HG02763 (cell line): ENCODE results near the gene ACOXL.
"Not testable (repeated sequence)": the region's sequence is repeated elsewhere in the genome, so short reads cannot be mapped to it uniquely, and the experiment has no call there.

Experiments used
- ATAC-seq: cut with Tn5 transposase; IDR thresholded peaks from one replicate; pipeline ENCODE4 v1.9.1; 2021; ENCODE audit warnings: mild to moderate bottlenecking, moderate library complexity; ENCODE audit not compliant: unreplicated experiment

Gene ACOXL

DNA sequence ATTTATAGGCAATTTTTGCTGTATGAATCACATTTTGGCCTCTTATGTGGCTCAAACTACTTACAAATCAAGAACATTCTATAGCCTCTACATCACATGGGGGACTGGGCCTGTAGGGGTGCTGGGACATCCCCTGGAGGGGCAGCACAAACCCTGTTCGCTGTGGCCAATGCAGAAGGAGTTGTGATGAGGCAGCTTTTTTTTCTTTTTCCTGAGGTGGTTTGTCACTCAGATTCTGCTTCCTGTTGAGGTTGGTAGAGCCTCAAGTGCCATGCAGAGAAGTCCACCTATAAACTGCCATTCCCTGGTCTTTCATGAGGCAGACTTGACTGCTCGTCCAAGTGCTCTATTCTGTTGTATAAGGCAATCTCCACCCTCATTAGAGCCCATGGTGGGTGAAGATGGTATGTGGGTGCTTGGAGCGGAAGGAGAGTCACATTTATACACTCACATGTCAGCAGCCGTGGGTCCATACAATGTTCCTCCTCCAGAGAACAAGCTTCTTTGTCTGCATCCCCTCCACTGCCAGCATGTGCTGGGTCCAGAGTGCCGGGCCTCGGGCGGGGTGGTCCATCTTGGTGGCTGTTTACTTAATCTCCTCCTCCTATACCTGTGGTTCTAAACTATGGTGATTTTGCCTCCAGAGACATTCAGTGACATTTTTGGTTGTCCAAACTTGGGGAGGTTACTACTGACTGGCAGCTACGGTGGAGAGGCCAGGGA, 120.3 kb downstream of the ACOXL start:
- no peak for ATAC-seq

DNA sequence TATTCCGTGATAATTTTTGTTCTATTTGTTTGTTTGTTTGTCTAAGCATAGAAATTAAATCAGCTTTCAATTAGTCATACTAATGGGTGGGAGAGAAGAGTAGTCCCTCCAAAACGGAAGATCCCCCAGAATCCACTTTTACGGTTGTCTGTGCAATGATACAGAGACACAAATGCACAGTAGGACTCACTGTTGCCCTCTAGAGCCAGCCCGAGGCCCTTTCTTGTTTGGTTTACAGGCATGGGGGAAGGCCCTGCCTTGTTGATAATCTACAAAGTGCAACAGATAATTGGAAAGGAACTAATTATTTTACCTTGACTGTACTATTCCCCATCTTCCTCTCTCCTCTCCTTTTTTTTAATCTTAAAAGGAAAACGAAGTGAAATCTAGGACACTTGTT, 121.1 kb downstream of the ACOXL start:
- ATAC-seq, result no peak

DNA sequence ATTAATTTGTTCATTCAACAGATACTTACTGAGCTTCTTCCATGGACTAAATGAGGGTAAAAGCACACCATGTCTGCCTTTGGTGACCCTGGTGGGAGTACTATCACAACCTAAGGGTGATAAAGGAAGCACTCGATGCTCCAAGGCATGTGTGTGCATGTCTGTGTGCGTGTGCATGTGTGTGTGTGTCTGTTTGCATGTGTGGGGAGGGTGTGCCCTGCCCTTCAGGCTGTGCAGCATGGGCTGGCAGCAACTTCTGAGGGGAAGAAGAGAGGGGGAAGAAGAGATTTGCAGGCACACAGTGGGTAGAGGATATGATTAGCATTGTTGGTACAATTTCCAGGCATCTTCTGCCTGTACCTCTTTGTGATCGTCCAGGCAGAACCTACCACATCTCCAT, 121.6 kb downstream of the ACOXL start:
- ATAC-seq, result no peak

DNA sequence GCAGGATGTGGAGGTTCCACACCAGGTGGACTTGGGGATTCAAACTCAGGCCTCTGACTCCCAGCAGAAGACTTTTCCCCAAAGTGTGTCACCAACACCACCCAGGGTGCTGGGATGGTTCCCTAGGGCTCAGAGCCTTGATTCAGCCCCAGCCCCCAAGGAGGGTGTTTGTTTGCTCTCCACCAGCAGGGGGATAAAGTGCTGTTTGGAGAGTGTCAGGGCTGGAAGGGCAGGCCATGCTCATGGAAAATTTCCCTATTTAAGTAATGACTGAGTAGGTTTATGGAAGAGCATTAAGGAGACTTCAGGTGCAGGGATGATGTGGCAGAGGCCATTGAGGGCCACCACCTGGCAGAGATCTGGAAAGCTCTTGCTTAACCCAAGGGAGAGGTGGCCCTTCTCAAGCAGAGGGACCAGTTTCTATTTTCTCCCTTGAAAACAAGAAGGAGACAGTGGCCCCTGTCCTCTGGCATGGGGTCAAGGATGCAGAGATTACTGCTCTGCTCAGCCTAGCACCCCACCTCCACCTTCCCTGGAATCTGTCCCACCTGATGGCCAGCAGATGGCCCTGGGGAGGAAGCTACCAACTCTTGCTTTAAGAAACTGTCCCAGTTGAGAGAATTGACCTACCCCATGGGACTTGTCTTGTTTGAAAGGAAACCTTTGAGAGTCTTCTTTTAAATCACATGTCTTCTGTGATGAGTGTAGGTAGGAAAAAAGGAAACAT, 122.1 kb downstream of the ACOXL start:
- no peak for ATAC-seq

DNA sequence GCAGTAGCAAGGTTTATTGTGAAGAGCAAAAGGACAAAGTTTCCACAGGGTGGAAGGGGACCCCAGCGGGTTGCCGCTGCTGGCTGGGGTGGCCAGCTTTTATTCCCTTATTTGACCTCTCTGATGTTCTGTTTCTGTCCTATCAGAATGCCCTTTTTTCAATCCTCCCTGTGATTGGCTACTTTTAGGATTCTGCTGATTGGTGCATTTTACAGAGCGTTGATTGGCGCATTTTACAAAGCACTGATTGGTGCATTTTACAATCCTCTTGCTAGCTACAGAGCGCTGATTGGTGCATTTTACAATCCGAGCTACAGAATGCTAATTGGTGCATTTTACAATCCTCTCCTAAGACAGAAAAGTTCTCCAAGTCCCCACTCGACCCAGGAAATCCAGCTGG, 123.5 kb downstream of the ACOXL start:
- ATAC-seq, result not testable (repeated sequence)

DNA sequence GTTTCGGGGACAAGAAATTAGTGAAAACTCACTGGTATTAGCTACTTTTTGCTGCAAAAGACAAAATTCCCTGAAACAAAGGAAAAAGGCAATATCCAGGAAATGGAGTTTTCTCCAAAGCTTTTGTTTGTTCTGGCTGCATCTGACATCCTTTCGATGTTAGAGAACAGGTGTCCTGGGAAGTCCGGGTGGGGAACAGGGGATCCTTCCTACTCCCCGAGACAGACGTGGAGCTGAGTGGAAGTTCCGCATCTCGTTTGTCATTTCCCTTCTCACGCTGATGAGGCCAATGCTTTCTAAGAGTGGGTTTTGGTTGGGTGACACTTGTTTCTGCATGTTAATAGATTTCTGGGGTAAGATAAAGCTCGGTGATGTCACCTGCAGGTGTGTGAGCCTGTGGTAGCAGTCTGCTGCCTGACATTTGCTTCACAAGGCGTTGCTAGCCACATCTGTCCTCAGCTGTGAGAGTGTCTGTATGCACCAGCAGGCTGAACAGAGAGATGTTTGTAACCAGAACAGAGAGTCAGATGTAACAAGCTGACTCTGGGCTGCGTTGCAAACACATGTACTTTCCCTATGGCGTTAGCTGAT, 125.9 kb downstream of the ACOXL start:
- peak; percentile 91 for ATAC-seq

DNA sequence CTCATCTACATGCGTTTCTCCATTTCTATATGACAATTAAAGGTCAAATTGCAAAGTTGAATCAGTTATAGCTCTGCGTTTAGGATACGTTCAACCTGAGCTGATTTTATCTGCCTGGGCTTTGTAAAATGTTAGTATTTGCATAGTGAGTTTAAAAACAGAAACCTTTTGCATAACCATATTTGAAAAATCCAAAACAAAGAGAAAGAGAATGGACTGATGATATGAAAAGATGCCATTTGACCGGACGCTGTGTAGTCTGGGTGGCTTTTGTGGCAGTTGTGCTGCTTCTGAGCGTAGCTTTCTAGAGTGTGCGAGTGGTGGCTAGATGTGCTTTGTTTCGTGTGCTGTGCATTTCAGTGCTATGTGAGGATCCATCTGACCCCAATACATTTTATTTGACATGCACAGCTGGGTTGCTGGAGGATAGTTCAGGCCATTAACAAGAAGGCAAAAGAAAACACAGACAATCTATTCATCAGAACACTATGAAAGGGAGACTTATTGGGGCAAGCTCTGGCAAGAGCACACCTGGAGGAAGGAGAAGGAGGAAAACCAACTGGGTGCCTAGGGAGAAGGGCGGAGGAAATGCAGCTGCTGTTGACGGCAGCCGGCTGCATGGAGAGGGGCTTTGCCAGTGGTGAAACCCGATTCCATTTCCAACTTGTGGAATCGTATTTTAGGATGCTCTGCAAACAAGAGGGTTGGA, 126.8 kb downstream of the ACOXL start:
- ATAC-seq, result no peak

DNA sequence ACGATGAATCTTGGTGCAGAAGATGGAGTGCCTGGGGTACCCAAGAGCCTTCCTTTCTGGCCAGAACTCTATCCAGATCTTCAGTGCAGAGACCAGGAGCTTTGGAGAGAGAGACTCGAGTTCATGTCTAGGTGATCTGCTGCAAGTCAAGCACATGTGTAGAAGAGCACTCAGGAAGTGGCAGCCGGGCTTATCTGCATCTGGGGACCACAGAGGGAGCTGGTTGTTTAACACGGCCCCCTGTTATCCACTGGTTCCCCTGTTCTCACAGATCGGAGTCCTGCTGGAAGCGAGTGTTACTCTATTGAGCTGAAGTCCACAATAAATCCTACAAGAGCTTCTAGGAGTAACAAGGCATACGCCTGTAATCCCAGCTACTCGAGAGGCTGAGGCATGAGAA, 128.3 kb downstream of the ACOXL start:
- no peak for ATAC-seq

DNA sequence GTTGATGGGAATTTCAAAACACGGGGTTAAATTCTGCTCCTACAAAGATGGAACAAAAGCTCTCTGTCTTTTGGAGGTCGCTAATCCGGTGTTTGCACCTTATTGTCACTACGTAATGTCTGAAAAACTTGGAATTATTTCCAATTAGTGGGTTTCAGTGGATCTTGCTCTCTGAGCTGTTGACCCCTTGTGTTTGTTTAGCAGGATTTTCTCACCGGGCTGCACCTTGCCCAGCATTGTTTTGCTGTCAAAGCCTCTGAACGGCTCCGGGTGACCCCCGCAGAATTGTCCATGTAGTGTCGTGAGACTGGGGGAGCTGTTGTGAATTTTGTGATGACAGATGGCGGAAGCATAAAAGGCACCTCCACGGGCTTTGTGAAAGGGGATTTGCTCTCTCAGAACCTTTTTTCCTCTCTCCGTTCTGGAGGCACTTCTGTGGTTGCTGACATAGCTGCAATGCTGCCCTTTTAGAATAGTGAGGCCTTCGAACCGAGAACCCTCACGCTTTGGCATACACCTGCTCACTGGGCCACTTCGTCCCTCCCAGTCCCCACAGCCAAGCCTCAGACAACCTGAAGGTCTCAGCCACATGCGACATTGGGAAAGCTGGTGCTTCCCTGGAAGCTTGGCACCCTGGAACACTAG, 129.4 kb downstream of the ACOXL start:
- no peak for ATAC-seq

DNA sequence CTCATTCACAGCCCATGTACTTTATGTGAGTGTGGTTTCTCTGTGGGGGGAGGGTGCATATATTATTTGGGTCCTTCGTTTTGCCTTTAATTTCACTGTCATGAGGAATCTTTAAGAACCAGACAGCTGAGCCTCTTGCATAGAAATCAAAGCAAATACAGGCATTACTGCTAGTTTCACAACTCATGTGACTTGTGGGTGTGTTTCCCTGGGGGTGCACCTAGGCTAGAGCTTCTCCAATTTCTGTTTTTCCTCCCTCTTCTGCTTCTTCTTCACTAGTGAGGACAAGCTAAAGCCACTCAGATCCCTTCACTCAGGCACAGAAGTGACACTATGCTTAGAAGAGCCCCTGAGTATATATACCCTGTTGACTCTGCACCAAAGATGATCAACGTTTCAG, 131.4 kb downstream of the ACOXL start:
- no peak for ATAC-seq

DNA sequence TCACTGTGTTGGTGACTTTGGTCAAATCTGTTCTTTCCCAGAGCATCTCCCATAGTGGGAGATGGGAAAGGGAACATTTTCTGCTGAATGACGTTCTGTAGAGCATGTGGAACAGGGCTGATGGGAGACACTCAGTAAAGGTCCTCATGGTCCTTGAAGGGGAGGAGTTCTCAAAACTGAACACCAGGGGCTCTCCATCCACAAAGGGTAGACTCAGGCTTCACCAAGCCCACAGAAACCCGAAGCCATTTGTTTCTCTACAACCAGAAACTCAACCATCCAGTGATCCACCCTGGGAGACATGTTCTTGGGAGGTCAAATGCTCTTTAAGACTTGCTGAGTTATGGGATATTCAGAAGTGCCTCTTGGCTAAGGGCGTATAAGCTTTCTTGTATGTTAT, 131.8 kb downstream of the ACOXL start:
- no peak for ATAC-seq

DNA sequence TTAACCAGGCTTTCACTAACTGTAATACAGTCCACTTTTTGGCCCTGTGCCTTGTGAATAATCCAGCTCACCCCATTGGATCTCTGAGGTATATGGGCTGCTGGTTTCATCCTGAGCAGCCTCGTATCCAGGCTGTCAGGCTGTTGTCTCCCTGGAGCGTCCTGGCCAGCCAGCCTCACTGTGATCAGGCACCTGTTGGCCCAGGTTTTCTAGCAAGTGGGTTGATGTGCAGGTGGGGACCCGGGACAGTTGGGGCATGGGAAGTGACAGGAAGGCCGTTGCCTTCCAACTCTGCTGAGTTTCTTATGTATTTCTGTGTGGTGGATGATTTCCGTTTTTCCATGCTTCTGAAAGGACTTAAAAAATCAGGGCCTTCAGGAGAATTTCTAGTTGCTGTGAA, 132.4 kb downstream of the ACOXL start:
- ATAC-seq, result no peak

DNA sequence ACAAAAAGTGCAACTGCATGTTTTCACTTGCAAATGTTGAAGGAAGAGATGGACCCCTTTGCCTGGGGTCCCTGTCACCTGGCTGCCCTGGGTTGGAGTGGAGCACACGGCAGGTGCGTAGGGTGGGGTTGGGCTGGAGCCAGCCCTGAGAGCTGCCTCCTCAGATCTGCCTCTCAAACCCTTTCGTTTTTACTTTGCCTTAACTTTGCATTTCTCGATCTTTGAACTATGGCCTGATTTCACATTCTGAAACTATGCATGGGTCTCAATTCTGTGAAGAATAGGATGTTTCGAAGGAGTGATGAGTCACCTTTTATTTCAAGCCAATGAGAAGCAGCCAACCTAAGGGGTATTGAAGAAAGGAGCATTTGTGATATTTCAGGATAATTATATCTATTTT, 132.8 kb downstream of the ACOXL start:
- peak; percentile 94 for ATAC-seq

DNA sequence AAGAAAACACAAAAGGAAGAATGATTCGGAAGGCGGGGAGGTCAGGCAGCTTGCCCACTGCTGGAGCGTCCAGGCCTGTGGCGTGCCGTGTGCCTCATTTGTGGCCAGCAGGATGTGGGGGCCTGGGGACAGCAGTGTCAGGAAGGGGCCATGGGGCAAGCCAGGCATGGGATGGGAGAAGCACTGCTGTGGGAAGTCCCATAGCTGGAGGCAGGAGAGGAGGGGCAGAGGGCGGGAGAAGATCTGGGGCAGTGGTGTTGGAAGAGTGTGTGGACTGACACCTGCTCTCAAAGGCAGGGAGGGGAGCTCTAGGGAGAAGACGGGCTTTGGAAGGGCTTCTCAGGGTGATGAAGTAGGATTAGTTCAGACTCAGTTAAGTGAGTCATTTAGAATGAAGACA, 133.7 kb downstream of the ACOXL start:
- ATAC-seq, result no peak

DNA sequence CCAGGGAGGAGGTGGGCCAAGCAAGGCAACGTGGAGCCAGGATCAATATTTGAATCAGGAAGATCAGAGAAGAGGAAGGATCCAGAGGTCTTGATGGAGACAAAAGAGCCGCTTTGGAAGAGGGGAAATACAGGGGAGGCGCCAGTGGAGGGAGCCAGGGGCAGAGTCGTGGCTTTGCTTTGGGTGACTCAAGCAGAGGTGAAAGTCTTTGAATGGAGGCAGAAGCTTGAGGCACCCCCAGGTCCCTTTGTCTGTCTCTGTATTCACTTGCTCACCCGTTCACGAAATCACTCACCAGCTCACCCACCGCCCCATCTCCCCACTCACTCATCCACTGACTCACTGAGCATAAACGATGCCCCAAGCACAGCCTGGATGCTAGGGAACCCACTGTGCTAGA, 134.1 kb downstream of the ACOXL start:
- no peak for ATAC-seq

DNA sequence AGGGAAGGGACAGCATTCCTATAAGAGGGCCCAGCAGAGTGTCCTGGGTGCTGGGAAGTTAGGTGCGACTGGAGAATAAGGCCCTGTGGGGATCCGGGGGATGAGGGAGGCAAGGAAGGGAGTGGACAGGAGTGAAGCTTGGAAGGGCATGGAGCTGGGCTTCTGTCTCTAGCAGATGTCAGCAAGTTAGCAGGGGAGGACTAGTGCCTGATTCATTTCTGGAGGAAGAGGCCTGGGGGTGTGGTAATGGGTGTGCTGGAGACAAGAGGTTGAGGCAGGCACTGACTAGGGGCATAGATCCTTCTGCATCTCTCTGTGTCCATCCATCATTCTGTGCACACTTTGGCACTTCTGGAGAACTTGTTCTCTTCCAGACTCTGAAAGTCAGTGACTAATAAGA, 134.7 kb downstream of the ACOXL start:
- ATAC-seq, result no peak

DNA sequence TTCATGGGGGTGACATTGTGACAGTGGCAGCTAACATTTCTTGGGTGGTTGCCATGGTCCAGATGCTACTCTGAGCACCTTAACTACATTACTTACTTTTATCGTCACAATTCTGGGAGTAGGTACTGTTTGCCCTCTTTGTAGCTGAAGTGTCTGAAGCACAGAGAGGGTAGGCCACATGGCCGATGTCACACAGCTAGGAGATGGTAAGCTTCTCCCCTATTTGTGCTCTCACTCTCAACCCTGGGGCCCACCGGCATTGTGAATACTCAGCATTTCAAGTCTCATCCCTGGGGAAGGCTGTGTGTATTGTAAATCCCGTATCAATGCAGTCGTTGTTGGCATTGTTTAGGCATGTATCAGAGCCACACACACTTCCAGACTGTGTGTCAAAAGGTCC, 136.6 kb downstream of the ACOXL start:
- ATAC-seq, result no peak

DNA sequence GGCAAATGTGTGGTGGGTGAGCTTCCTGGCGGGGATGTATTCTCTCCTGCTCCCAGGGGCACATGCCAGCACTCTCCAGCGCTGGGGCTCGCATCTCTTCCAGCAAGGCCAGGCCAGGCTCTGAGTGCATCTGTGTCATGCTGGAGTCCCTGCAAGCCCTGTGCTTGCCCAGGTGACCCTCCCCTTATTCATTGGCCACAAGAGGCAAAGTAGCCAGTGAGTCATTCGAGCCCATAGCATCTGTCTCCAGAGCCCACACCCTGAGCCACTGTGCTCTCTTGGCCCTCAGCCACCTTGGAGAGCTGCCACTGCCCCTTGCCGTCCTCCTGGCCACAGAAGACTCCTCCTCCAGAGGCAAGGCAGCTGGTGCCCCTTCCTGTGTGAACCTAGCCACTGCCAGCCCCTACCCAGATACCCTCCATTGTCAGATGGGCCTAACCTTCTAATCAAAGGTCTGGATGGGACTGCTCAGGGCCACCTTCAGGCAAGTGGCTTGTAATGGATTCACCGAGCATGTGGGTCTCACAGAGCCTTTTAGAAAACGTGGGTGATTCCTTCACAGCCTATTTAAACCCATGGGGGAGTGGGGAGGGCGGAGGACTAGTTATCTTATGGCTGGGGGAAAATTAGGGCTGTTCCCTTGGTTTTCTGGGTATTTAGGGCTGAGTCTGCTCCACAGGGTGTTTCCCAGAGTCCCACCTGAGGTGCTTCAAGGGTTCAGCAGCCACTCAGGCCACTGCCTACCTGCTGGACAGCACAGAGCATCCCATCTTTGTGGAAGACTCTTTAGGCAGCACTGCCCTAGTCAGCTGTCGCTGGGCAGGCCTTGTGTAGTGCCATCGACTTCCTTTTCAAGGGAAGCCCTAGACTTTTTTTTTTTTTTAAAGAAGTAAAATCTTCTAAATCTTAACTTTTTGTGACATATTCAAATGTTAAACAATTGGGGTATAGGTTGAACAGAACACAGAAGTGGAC, 137.4 kb downstream of the ACOXL start:
- ATAC-seq, result no peak

DNA sequence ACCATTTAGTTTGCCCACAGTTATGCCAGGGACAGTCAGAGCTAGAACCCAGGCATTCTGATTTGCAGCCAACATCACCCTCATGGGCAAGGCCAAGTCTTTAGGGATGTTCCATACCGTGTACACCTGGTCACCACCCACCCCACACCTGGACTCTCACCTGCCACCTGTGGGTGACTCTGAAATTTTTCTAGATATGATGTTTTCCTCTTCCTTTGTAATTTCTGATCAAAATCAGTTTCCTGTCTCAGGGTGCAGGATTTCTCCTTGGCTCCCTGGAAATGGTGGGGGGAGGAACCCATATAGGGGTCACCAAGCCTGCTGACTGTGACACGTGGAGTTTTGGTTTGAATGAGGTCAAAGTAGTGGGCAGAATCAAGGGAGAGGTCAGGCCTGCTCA, 138.2 kb downstream of the ACOXL start:
- no peak for ATAC-seq

DNA sequence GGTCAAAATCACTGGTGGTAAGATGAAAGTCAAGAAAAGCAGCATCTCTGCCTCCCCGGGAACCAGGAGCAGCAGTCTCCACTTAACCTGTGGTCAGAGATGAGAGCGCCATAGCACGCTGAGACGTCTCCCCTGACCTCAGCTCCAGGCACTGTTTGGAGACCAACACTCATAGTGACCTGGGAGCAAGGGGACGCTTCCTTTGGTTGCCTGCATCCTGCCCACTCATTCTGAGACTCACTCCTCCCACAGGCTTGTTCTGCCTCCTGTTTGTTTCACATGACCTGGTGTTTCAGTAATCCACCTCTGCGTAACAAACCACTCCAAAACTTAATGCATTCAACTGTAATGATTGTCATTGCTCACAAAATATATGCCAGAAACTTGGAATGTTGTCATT, 139.3 kb downstream of the ACOXL start:
- ATAC-seq, result no peak
